OCI-LY3 (cell line): ENCODE results near the gene RMND5A.

ENCODE experiments used
- H2AFZ ChIP-seq: fragments of 200-600, 300-600 bp; shearing (Covaris generic); 2 replicates; pipeline ENCODE4 v1.6.0; 2014; ENCODE audit warnings: antibody characterized with exemption, low read depth, low read length
- H3K27ac ChIP-seq: fragments of 200-600, 300-600 bp; sonication (generic); 2 replicates; pipeline ENCODE4 v1.5.1; 2014; ENCODE audit warnings: mild to moderate bottlenecking, low read length, moderate library complexity, mixed read lengths
- H3K27me3 ChIP-seq: fragments of 200-600, 300-600 bp; sonication (generic); 2 replicates; pipeline ENCODE4 v1.6.1; 2014; ENCODE audit warnings: low read depth, low read length, mixed read lengths
- H3K36me3 ChIP-seq: fragments of 200-600, 300-600 bp; sonication (generic); replicated peaks from 2 replicates; pipeline ENCODE3; 2014; ENCODE audit warnings: low read depth, low read length, mixed read lengths
- H3K4me1 ChIP-seq: fragments of 300-600, 200-600 bp; sonication (generic); 2 replicates; pipeline ENCODE4 v1.6.1; 2014; ENCODE audit warnings: low read length, mixed read lengths
- H3K4me2 ChIP-seq: fragments of 200-600, 300-600 bp; sonication (generic); 2 replicates; pipeline ENCODE4 v1.6.1; 2014; ENCODE audit warnings: low read length, mixed read lengths
- H3K4me3 ChIP-seq: fragments of 300-600, 200-600 bp; sonication (generic); 2 replicates; pipeline ENCODE4 v1.5.1; 2014; ENCODE audit warnings: antibody characterized with exemption, mild to moderate bottlenecking, low read length, moderate library complexity
- H3K79me2 ChIP-seq: fragments of 300-600, 200-600 bp; shearing (Covaris generic); 2 replicates; pipeline ENCODE4 v1.6.1; 2014; ENCODE audit warnings: mild to moderate bottlenecking, low read length, mixed read lengths
- H3K9ac ChIP-seq: fragments of 300-600, 200-600 bp; shearing (Covaris generic); 2 replicates; pipeline ENCODE4 v1.6.0; 2014; ENCODE audit warnings: mild to moderate bottlenecking, low read length, moderate library complexity
- H3K9me3 ChIP-seq: fragments of 200-600, 300-600 bp; shearing (Covaris generic); 2 replicates; pipeline ENCODE4 v1.6.1; 2014; ENCODE audit warnings: low read length, mixed read lengths; ENCODE audit not compliant: insufficient read depth
- H4K20me1 ChIP-seq: fragments of 200-600, 300-600 bp; sonication (generic); 2 replicates; pipeline ENCODE4 v1.6.1; 2016; ENCODE audit warnings: low read length, mixed read lengths; ENCODE audit not compliant: insufficient read depth
- EZH2phosphoT487 ChIP-seq: fragments of 200-600 bp; shearing (Covaris generic); IDR thresholded peaks from 2 replicates; pipeline ENCODE4 v1.6.1; 2018; ENCODE audit warnings: antibody characterized with exemption, mixed run types, low read depth
- TF ChIP-seq, protein P1 (sequence below): fragments of 200-600, 300-600 bp; sonication (generic); IDR thresholded peaks from 2 replicates; pipeline ENCODE4 v1.5.1; 2014; ENCODE audit warnings: antibody characterized with exemption, low read length, low read depth

Gene RMND5A

DNA sequence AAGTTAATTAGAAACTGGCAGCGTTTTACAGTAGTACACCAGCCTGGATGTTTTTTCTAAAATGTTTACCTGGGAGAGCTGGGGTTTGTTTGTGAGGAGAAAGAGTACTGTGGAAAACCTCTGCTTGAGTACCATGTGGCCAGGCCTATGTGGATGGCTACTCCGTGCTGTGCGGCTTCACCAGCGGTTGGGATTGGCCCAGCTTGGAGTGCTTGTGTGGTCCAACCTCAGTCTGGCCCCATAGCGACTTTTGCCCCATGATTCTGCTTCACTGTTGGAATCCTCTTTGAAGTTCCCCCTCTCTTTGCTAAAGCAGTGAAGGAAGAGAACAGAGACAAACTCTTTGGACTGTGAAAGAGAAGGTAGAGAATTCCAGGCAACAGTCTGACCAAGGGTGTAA is 54.8 kb downstream of the RMND5A start:
- no peaks in the 10 kb centered on the region for H3K9me3 ChIP-seq
- peaks cover 2% of the 10 kb centered on the region; the same call in 1 of the 2 replicates for H3K4me1 ChIP-seq
- no peaks in the 10 kb centered on the region for H3K27me3 ChIP-seq
- H3K79me2 ChIP-seq = no peaks in the 10 kb centered on the region
- TF ChIP-seq, protein P1, sequence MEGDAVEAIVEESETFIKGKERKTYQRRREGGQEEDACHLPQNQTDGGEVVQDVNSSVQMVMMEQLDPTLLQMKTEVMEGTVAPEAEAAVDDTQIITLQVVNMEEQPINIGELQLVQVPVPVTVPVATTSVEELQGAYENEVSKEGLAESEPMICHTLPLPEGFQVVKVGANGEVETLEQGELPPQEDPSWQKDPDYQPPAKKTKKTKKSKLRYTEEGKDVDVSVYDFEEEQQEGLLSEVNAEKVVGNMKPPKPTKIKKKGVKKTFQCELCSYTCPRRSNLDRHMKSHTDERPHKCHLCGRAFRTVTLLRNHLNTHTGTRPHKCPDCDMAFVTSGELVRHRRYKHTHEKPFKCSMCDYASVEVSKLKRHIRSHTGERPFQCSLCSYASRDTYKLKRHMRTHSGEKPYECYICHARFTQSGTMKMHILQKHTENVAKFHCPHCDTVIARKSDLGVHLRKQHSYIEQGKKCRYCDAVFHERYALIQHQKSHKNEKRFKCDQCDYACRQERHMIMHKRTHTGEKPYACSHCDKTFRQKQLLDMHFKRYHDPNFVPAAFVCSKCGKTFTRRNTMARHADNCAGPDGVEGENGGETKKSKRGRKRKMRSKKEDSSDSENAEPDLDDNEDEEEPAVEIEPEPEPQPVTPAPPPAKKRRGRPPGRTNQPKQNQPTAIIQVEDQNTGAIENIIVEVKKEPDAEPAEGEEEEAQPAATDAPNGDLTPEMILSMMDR = no peak
- TF ChIP-seq EZH2phosphoT487 = no peak
- no peak overlapping the region for H3K27ac ChIP-seq
- H3K4me2 ChIP-seq = no peak overlapping the region
- no peak overlapping the region for H2AFZ ChIP-seq
- H3K4me3 ChIP-seq = no peak overlapping the region
- peaks cover 19% of the 10 kb centered on the region for H4K20me1 ChIP-seq
- peaks cover 37% of the 10 kb centered on the region for H3K36me3 ChIP-seq
- no peak overlapping the region for H3K9ac ChIP-seq

DNA sequence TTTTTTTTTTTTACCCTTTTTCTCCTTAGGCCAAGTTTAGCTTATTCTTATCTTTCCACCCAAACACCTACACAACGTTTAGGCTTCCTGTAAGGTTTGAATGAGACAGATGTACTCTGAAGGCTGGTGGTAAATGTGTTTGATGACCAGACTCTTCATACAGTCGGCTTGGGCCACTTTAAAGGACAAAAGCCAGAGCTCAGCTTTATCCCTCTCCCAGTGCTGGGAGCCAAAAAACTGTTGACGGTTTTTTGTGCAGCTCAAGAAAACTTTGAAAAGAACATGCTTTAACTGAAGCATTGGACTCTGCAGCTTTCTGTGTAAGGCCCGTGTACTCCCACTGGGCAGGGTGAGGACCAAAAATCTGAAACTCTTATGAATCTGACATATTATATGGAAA is 55.2 kb downstream of the RMND5A start:
- peaks cover 6% of the 10 kb centered on the region; the same call in 1 of the 2 replicates for H3K4me1 ChIP-seq
- H3K27ac ChIP-seq = no peak overlapping the region
- H3K27me3 ChIP-seq = no peaks in the 10 kb centered on the region
- H2AFZ ChIP-seq = no peak overlapping the region
- no peak overlapping the region for H3K4me2 ChIP-seq
- peaks cover 35% of the 10 kb centered on the region for H3K36me3 ChIP-seq
- no peak for TF ChIP-seq EZH2phosphoT487
- TF ChIP-seq, protein P1 = no peak
- H3K4me3 ChIP-seq = no peak overlapping the region
- peaks cover 19% of the 10 kb centered on the region for H4K20me1 ChIP-seq
- no peaks in the 10 kb centered on the region for H3K9me3 ChIP-seq
- no peak overlapping the region for H3K9ac ChIP-seq
- no peaks in the 10 kb centered on the region for H3K79me2 ChIP-seq

DNA sequence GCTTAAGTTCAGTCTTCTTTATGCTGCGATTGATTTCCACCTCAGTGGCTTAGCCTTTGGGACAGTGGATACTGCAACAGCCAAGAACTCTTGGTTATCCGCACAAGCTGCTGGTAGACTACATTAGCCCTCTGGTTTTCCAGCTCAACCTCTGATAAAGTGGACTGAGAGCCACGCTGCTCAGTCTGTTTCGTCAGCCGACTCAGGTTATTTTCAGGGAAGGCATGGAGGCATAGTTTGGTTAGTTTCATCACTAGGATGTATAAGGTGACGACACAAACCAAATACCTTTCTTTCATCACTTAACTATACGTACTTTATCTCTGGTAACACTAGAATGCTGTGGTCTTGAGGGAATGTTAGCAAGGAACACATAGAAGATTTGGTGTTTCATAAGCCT is 56.4 kb downstream of the RMND5A start:
- Histone ChIP-seq H3K27me3 (no peaks in the 10 kb centered on the region), H3K79me2 (no peaks in the 10 kb centered on the region), H3K4me3 (no peak overlapping the region), H3K27ac (no peak overlapping the region), H3K9ac (no peak overlapping the region), H3K9me3 (no peaks in the 10 kb centered on the region), H3K4me1 (peaks cover 12% of the 10 kb centered on the region), H4K20me1 (peaks cover 13% of the 10 kb centered on the region), H3K4me2 (no peak overlapping the region), H3K36me3 (peaks cover 26% of the 10 kb centered on the region), H2AFZ (no peak overlapping the region)
- no peak for TF ChIP-seq EZH2phosphoT487

DNA sequence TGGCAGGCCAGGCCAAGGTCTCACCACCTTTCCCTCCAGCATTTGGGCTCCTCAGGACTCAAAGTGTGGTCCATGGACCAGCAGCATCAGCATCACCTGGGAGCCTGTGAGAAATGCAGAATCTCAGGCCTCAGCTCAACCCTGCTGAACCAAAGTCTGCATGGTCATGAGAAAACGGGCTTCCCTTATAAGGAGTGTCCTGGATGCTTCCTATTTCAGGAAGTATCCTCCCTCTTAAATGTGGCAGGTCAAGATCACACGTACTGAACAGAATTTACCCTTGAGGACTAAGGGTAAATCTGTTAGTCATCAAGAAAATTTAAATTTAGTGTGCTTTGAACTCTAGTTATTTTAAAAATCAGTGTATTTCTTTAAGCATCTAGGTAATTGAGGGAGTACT is 58.9 kb downstream of the RMND5A start:
- Histone ChIP-seq H3K9me3 (no peaks in the 10 kb centered on the region), H3K79me2 (no peaks in the 10 kb centered on the region), H3K27me3 (no peaks in the 10 kb centered on the region), H2AFZ (no peak overlapping the region), H3K4me2 (no peak overlapping the region), H3K4me1 (peaks cover 36% of the 10 kb centered on the region), H3K4me3 (no peak overlapping the region), H3K36me3 (peaks cover 15% of the 10 kb centered on the region), H4K20me1 (peaks cover 25% of the 10 kb centered on the region), H3K9ac (no peak overlapping the region), H3K27ac (no peak overlapping the region)
- no peak for TF ChIP-seq EZH2phosphoT487
- TF ChIP-seq, protein P1 = no peak

DNA sequence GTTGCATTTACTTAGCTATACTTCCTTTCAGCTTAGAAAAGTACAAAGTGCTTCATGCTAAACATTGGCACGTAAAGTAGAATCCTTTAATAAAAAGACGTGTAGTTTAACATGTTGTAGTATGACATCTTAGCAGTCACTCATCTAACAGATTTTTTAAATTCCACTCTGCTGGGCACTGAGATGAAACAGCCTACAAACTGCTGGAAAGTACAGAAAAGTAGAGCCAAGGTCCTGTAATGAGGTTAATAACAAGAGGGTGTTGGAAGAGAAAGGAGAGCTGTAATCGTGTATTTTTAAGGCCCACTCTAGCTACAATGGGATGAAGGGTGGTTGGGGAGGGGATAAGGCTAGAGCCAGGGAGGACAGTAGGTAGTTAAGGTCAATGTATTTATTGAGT is 59.9 kb downstream of the RMND5A start:
- Histone ChIP-seq H4K20me1 (peaks cover 17% of the 10 kb centered on the region), H2AFZ (no peak overlapping the region), H3K27ac (no peak overlapping the region), H3K36me3 (peaks cover 6% of the 10 kb centered on the region), H3K4me3 (no peak overlapping the region), H3K9ac (no peak overlapping the region), H3K27me3 (no peaks in the 10 kb centered on the region), H3K4me1 (peaks cover 45% of the 10 kb centered on the region), H3K9me3 (no peaks in the 10 kb centered on the region), H3K4me2 (no peak overlapping the region), H3K79me2 (no peaks in the 10 kb centered on the region)
- TF ChIP-seq, protein P1 = no peak
- no peak for TF ChIP-seq EZH2phosphoT487
